NCI-H2171 (cell line): ENCODE results near the gene MAT2A.

Source experiments
- DNase-seq: peaks from one replicate; lab custom pipeline; 2025; lab: John Stamatoyannopoulos, UW

MAT2A gene

GRCh38 chr2:85538507-85539360 lies at the start of gene MAT2A:
Gene MAT2A, plus strand, starts transcription at chr2:85539168. Its CDS starts 120 bp downstream, at chr2:85539288.
- peak; percentile 90 for DNase-seq

GRCh38 chr2:85490861-85491755 lies 47.9 kb upstream of the MAT2A start:
- DNase-seq: no peak

GRCh38 chr2:85496436-85496835 lies 42.5 kb upstream of the MAT2A start:
- DNase-seq: no peak

GRCh38 chr2:85497944-85498630 lies 40.9 kb upstream of the MAT2A start:
- DNase-seq: no peak

GRCh38 chr2:85501248-85501647 lies 37.7 kb upstream of the MAT2A start:
- no peak for DNase-seq

GRCh38 chr2:85502720-85503119 lies 36.2 kb upstream of the MAT2A start:
- no peak for DNase-seq

- DNase-seq: no peak
These were observed 35.7 kb upstream of the MAT2A start for GRCh38 chr2:85503168-85503850.

GRCh38 chr2:85503851-85504777 lies 34.9 kb upstream of the MAT2A start:
- no peak for DNase-seq

- DNase-seq: peak; percentile 32
These were observed 34.1 kb upstream of the MAT2A start for GRCh38 chr2:85504778-85505261.

- DNase-seq: no peak
These were observed 33.3 kb upstream of the MAT2A start for GRCh38 chr2:85505551-85506238.

- no peak for DNase-seq
These were observed 32.2 kb upstream of the MAT2A start for GRCh38 chr2:85506768-85507181.

GRCh38 chr2:85511008-85511811 lies 27.8 kb upstream of the MAT2A start:
- no peak for DNase-seq

- DNase-seq: no peak
These were observed 24.6 kb upstream of the MAT2A start for GRCh38 chr2:85514323-85514722.

- no peak for DNase-seq
These were observed 22.1 kb upstream of the MAT2A start for GRCh38 chr2:85516653-85517389.

- DNase-seq: no peak
These were observed 16.8 kb upstream of the MAT2A start for GRCh38 chr2:85522090-85522647.

- DNase-seq: no peak
These were observed 15.7 kb upstream of the MAT2A start for GRCh38 chr2:85523062-85523902.

GRCh38 chr2:85523903-85524335 lies 15.0 kb upstream of the MAT2A start:
- no peak for DNase-seq
